ENCODE data around the gene TTC8.

- TF ChIP-seq POLR2AphosphoS5 (IDR thresholded peaks at IDR 0.05) (no peak), EP300 (IDR thresholded peaks at IDR 0.05) (no peak), POLR2A (IDR thresholded peaks at IDR 0.05) (no peak), CTCF (IDR thresholded peaks at IDR 0.05) (no peak)
Observed at GRCh38 chr14:88866305-88866704, 41.9 kb downstream of the TTC8 start.

All from upper lobe of left lung (tissue), 4 donors.